Measurements from ENCODE around the gene MORN3.

The MORN3 gene

DNA sequence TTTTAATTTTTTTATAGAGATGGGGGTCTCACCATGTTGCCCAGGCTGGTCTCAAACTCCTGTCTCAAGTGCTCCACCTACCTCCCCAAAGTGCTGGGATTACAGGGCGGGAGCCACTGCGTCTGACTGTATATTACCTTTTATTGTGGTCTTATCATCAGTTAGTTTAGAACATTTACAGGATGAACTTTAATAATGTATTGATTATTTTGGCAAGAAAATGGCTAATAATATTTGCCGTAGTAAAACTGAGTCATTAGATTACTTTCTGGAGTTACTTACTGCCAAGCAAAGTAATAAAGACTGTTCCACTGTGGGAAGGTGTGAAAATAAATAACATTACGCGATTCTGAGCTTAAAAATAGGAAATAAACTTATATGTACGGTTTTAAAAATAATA, 66.7 kb downstream of the MORN3 start:
- no peak for DNase-seq (ENCODE audit: low read depth in 2 of 2)

DNA sequence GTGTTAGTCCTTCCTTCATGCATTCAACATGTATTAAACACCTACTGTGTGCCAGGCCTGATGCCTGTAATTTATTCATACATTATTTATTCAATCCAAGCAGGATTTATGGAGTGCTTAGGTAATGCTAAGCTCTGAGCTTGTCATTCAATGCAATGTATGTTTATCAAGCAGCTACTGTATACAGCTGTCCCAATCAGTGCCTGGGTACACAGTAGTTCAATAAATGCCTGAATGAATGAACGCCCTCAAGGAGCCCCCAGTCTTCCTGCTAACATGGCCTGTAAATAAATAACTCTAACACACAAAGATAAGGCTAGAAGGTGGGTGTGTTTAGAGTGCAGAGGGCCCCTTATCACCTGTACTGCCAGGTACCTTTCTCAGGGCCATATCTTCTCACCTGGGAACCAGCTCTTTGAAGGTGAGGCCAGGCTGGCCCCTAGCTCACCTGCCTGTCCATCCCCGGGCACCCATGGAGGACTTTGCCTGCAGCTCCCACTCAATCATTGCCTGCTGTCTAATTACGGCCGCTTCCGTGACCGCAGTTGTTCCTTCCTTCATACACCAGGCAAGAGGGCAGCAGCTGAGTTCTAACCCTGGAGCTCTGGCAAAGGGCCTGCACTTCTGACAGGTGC, 68.6 kb downstream of the MORN3 start:
- DNase-seq (ENCODE audit: low read depth in 2 of 2): no peak

Measured in stimulated activated CD8-positive, alpha-beta memory T cell treated with anti-CD3 and anti-CD28 coated beads, Interleukin-15, amount 100 ng/mL, for 48 hours (primary cell).